Left ventricle myocardium inferior (tissue), 1 donor: Measurements from ENCODE around the gene ZCCHC2. TPM values are rescaled to one million over a fixed set of nuclear protein-coding genes. Genes with fewer than 3 reads are reported as not detected.

Experiments
- DNase-seq: peaks from one replicate; pipeline ENCODE4 v3.0.0-alpha.2; 2020
- H3K27ac ChIP-seq: fragments of 200-600 bp; replicated peaks from 2 replicates; pipeline ENCODE4 v1.8.0; 2021
- H3K27me3 ChIP-seq: fragments of 200-600 bp; 2 replicates; pipeline ENCODE4 v1.8.0; 2021; ENCODE audit warnings: low read depth
- H3K36me3 ChIP-seq: fragments of 200-600 bp; 2 replicates; pipeline ENCODE4 v1.8.0; 2021
- H3K4me1 ChIP-seq: fragments of 200-600 bp; 2 replicates; pipeline ENCODE4 v1.8.0; 2021
- H3K4me3 ChIP-seq: fragments of 200-600 bp; 2 replicates; pipeline ENCODE4 v1.8.0; 2021; ENCODE audit warnings: mild to moderate bottlenecking, moderate library complexity
- H3K9me3 ChIP-seq: fragments of 200-600 bp; replicated peaks from 2 replicates; pipeline ENCODE4 v1.8.0; 2021
- CTCF ChIP-seq: fragments of 200-600 bp; IDR thresholded peaks from 2 replicates; pipeline ENCODE4 v1.8.0; 2021; ENCODE audit warnings: antibody characterized with exemption, mild to moderate bottlenecking, borderline replicate concordance
- intact Hi-C: fragments of 100-400 bp; cut with micrococcal nuclease; formaldehyde crosslinking; loops from one replicate; pipeline ENCODE4 v1.11.0; 2022
- total RNA-seq: library from RNA; stranded (reverse); fragmentation: NEBNext Ultra II Directional; extraction: Animal tissue kit (Norgen Biotek cat#: 25700); gene quantifications from one replicate; pipeline ENCODE4 v1.2.1, GENCODE V29; 2021
- donor health status: DM: no; HTN: yes; CAD: no; lungs with severe emphysema.

ZCCHC2 gene
- total RNA-seq, 1 donor from 2014 or later, result 13.1 TPM

DNA sequence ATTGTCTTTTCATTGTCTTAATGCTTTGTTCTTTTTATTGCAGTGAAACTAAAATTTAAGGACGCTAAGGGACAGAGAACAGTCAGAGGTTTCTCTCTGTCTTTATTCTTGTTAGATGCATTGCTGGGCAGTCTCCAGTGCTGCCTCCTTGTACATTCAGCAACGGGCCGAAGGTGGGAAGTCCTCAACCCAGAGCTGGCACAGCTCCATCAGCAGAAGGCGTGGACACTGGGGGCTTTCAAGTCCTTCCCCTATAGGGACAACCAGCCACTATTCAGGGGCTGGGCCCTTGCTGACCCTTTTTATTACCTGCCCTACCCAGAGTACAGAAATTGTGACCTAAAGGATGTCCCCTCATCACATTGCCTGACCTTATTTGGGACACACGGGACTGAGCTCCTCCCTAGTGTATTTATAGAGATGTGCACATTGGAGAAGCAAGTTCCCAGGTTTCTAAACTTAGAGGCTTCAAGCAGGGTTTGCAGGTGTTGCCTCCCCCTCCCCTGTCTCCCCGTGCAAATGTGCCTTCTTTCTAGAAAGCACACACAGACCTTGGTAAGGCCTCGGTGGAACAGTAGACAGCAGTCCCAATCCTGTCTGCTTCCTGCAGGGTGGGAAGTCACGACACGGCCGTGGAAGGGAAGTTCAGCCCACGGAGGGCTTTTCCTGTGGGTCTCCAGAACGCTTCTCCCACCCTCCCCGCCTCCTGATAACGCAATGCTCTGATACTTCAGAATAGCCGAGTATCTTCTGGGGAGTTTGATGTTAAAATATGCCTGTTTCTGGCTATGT is 68.2 kb downstream of the ZCCHC2 start:
- intact Hi-C loops, result no loop called here
- Histone ChIP-seq H3K27me3 (peaks cover 3% of the 10 kb centered on the region), H3K4me1 (peaks cover 28% of the 10 kb centered on the region), H3K27ac (peak overlapping the region; percentile 53), H3K36me3 (no peaks in the 10 kb centered on the region), H3K4me3 (no peak overlapping the region), H3K9me3 (no peaks in the 10 kb centered on the region)
- TF ChIP-seq CTCF, result no peak
- no peak for DNase-seq

- peak overlapping the region; percentile 31 for H3K27ac ChIP-seq
- H3K27me3 ChIP-seq, result peaks cover 57% of the 10 kb centered on the region
- H3K36me3 ChIP-seq, result no peaks in the 10 kb centered on the region
- H3K4me1 ChIP-seq, result peaks cover 24% of the 10 kb centered on the region
- DNase-seq, result peak; percentile 31
- intact Hi-C loops, result no loop called here
- TF ChIP-seq CTCF, result no peak
- H3K4me3 ChIP-seq, result peak overlapping the region; percentile 69
- no peaks in the 10 kb centered on the region for H3K9me3 ChIP-seq
Observed at GRCh38 chr18:62596145-62597005, 73.5 kb downstream of the ZCCHC2 start.

DNA sequence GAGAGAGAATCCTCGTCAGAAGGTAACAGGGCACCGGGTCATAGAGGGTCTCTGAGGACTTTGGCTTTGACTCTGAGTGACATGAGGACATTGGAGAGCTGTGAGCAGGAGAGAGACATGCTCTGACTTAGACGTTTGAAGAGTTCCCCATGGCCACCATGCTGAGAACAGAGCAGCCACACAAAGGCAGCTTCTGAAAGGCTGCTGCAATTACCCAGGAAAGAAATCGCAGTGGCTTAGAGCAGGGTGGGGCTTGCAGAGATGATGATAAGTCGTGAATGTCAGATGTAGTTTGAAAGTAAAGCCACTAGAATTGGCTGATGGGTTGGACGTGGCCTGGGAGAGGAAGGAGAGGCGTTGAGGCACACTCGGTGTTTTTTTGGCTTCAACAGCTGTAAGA is 79.0 kb downstream of the ZCCHC2 start:
- Histone ChIP-seq H3K4me1 (peaks cover 5% of the 10 kb centered on the region), H3K9me3 (no peaks in the 10 kb centered on the region), H3K27me3 (peaks cover 50% of the 10 kb centered on the region), H3K27ac (no peak overlapping the region), H3K36me3 (no peaks in the 10 kb centered on the region), H3K4me3 (no peak overlapping the region)
- intact Hi-C loops, result no loop called here
- TF ChIP-seq CTCF, result no peak
- no peak for DNase-seq

DNA sequence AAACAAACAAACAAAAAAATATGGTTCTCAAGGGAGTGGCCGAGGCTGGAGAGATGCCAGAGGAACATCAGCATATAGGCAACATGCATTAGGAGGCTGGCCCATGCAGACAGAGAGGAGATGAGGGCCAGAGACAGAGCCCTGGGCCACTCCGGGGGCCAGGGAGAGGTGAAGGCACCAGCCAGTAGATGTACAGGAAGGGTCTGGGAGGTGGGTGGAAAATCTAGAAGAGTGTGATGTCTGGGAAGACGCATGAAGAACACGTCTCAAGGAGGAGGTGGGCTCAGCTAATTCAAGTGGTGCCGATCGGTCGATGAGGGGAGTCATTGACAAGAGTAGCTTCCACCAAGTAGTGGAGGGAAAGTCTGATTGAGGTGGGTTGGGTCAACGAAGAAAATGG is 79.9 kb downstream of the ZCCHC2 start:
- Histone ChIP-seq H3K27ac (no peak overlapping the region), H3K36me3 (no peaks in the 10 kb centered on the region), H3K9me3 (no peaks in the 10 kb centered on the region), H3K27me3 (peaks cover 42% of the 10 kb centered on the region), H3K4me3 (no peak overlapping the region), H3K4me1 (no peaks in the 10 kb centered on the region)
- intact Hi-C loops, result no loop called here
- DNase-seq, result no peak
- TF ChIP-seq CTCF, result no peak

DNA sequence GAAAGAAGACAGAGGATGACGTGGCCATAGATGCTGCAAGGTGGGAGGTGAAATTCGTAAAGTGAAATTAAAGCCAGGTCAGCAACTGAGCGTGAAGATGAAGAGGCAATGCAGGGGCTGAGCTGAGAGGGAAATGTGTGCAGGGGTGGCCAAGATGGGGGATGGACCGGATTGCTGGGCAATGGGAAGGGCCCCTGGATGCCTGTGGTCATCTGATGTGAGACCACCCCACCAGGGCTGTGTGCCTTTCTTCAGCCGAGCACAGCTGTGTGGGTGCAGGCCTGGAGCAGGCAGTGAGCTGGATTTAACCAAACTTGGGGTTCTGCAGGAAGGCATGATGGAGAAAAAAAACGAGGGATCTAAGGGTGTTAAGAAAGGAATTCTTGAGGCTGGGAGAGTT is 80.4 kb downstream of the ZCCHC2 start:
- H3K27me3 ChIP-seq, result peaks cover 37% of the 10 kb centered on the region
- no peak for TF ChIP-seq CTCF
- H3K27ac ChIP-seq, result no peak overlapping the region
- no peak overlapping the region for H3K4me3 ChIP-seq
- H3K9me3 ChIP-seq, result no peaks in the 10 kb centered on the region
- H3K36me3 ChIP-seq, result no peaks in the 10 kb centered on the region
- DNase-seq, result no peak
- intact Hi-C loops, result no loop called here
- H3K4me1 ChIP-seq, result no peaks in the 10 kb centered on the region
